K562 (cell line): ENCODE measurements around the gene KRT76. TPM values are rescaled to one million over a fixed set of nuclear protein-coding genes. Genes with fewer than 3 reads are reported as not detected.

ENCODE experiments used
- ATAC-seq: fragments of 200-7000 bp; cut with Tn5 transposase; 3 replicates; pipeline ENCODE4 v1.9.1; 2020; ENCODE audit warnings: moderate library complexity
- BruUV-seq: library from RNA; stranded (reverse); fragments of 400-500 nt; replicated peaks from 2 replicates; lab custom pipeline; 2021; lab: Mats Ljungman, UMichigan
- CTCF ChIA-PET: fragments of 300-600 bp; formaldehyde crosslinking; extraction: SDS; loops from one replicate; lab custom pipeline; 2021; ENCODE audit warnings: low intra/inter-chr PET ratio; lab: Yijun Ruan, JAX
- POLR2A ChIA-PET: fragments of 300-600, 350-650 bp; sonication (Branson Sonifier 250); formaldehyde crosslinking; extraction: SDS; loops from one replicate; lab custom pipeline; 2021; ENCODE audit warnings: antibody characterized with exemption, inconsistent platforms; lab: Yijun Ruan, JAX
- DNase-seq, 4 experiments: peaks; one replicate each; pipeline versions ENCODE4 v3.0.0 to v3.0.0-alpha.2; 2011 to 2018; ENCODE audit warnings: low spot score in 3 of 4, mixed read lengths in 3 of 4; ENCODE audit errors: extremely low read depth in 1 of 4
- FAIRE-seq: peaks from 2 replicates; lab custom pipeline; 2011; peaks lifted over from hg19 to GRCh38; lab: Jason Lieb, UNC
- H2AFZ ChIP-seq: 2 replicates; pipeline ENCODE4 v1.6.0; 2011; ENCODE audit warnings: low read depth, low read length, control low read depth, inconsistent platforms
- H3K27ac ChIP-seq: fragments of 200-600 bp; 3 replicates; pipeline ENCODE4 v1.8.0; 2011; ENCODE audit warnings: low read depth, mild to moderate bottlenecking, control low read depth, inconsistent platforms, low read length, moderate library complexity, mixed read lengths; ENCODE audit errors: extremely low read depth
- H3K27me3 ChIP-seq, 2 experiments: fragments of 300-600 bp in 1 of 2; 2 replicates in 1 of 2; 3 replicates in 1 of 2; pipeline versions ENCODE4 v1.6.0 to v1.8.0; 2011; ENCODE audit warnings: inconsistent platforms in 2 of 2, low read length in 2 of 2, mild to moderate bottlenecking in 1 of 2, mixed read lengths in 1 of 2, moderate library complexity in 1 of 2; ENCODE audit not compliant: control insufficient read depth in 2 of 2, insufficient read depth in 2 of 2
- H3K36me3 ChIP-seq: fragments of 300-600 bp; 3 replicates; pipeline ENCODE4 v1.8.0; 2011; ENCODE audit warnings: mild to moderate bottlenecking, low read length, inconsistent platforms; ENCODE audit not compliant: control insufficient read depth, insufficient read depth
- H3K4me1 ChIP-seq, 2 experiments: fragments of 200-600 bp in 1 of 2; replicated peaks in 1 of 2; 2 replicates in 1 of 2; 3 replicates in 1 of 2; pipeline versions ENCODE4 v1.5.1 to v1.8.0; 2011; ENCODE audit warnings: inconsistent platforms in 2 of 2, low read length in 2 of 2, mild to moderate bottlenecking in 1 of 2, mixed read lengths in 1 of 2, moderate library complexity in 1 of 2; ENCODE audit not compliant: control insufficient read depth in 2 of 2, insufficient read depth in 2 of 2
- H3K4me2 ChIP-seq: 2 replicates; pipeline ENCODE4 v1.6.1; 2011; ENCODE audit warnings: low read length, control low read depth, inconsistent platforms, mixed read lengths; ENCODE audit not compliant: insufficient read depth
- H3K4me3 ChIP-seq: fragments of 200-600 bp; sonication (generic), shearing (Covaris generic); 2 replicates; pipeline ENCODE4 v1.5.1; 2016; ENCODE audit warnings: control low read depth, inconsistent platforms
- H3K79me2 ChIP-seq: fragments of 200-600 bp; 3 replicates; pipeline ENCODE4 v1.8.0; 2011; ENCODE audit warnings: low read length, inconsistent platforms; ENCODE audit not compliant: control insufficient read depth, insufficient read depth
- H3K9ac ChIP-seq, 2 experiments: 2 replicates each; pipeline versions ENCODE4 v1.6.0 to v1.6.1; 2011; ENCODE audit warnings: low read depth in 2 of 2, low read length in 2 of 2, control low read depth in 1 of 2, inconsistent platforms in 1 of 2, mild to moderate bottlenecking in 1 of 2, mixed read lengths in 1 of 2; ENCODE audit not compliant: insufficient read depth in 1 of 2
- H3K9me1 ChIP-seq: one replicate; pipeline ENCODE4 v1.6.0; 2011; ENCODE audit warnings: inconsistent platforms, mild to moderate bottlenecking, low read length, moderate library complexity; ENCODE audit not compliant: control insufficient read depth, insufficient read depth
- H3K9me3 ChIP-seq: replicated peaks from 2 replicates; pipeline ENCODE4 v1.5.1; 2011; ENCODE audit warnings: low read depth, low read length, inconsistent platforms; ENCODE audit not compliant: control insufficient read depth, insufficient read depth
- H4K20me1 ChIP-seq: replicated peaks from 2 replicates; pipeline ENCODE4 v1.6.1; 2011; ENCODE audit warnings: low read length, inconsistent platforms, mixed read lengths; ENCODE audit not compliant: control insufficient read depth, insufficient read depth
- ARID2 ChIP-seq: fragments of 450-650 bp; IDR thresholded peaks from 2 replicates; pipeline ENCODE4 v1.6.1; 2017; ENCODE audit warnings: antibody characterized with exemption, mild to moderate bottlenecking
- C11orf30 ChIP-seq: fragments of 450-650 bp; IDR thresholded peaks from 2 replicates; pipeline ENCODE4 v1.6.1; 2016; ENCODE audit warnings: low read depth, mild to moderate bottlenecking
- CHD4 ChIP-seq: fragments of 200-600 bp; sonication (generic); IDR thresholded peaks from 3 replicates; pipeline ENCODE4 v1.6.1; 2012; ENCODE audit warnings: low read depth, mild to moderate bottlenecking, mixed read lengths, low read length, inconsistent platforms; ENCODE audit not compliant: insufficient read depth, insufficient replicate concordance, poor library complexity, severe bottlenecking
- FIP1L1 ChIP-seq: fragments of 200-400 bp; formaldehyde crosslinking; IDR thresholded peaks from 2 replicates; pipeline ENCODE4 v1.6.1; 2018; ENCODE audit warnings: mild to moderate bottlenecking, low read depth, low read length; ENCODE audit not compliant: poor library complexity, severe bottlenecking
- FOXP1 ChIP-seq: sonication (generic); formaldehyde crosslinking; IDR thresholded peaks from 2 replicates; pipeline ENCODE4 v1.8.0; 2022; ENCODE audit warnings: mild to moderate bottlenecking, missing genetic modification reagents
- MEF2A ChIP-seq: IDR thresholded peaks from 2 replicates; pipeline ENCODE4 v1.6.1; 2011; ENCODE audit warnings: low read depth, mild to moderate bottlenecking, low read length, moderate library complexity; ENCODE audit not compliant: control insufficient read depth
- SRF ChIP-seq, 2 experiments: fragments of 250-450, 450-650 bp in 1 of 2; sonication (Bioruptor Pico) in 1 of 2; sonication (generic) in 1 of 2; formaldehyde crosslinking; IDR thresholded peaks; 2 replicates each; pipeline versions ENCODE4 v1.5.0 to v1.5.1; 2020 to 2022; ENCODE audit warnings: mild to moderate bottlenecking in 1 of 2, missing genetic modification reagents in 1 of 2
- ZNF778 ChIP-seq: fragments of 450-650 bp; formaldehyde crosslinking; IDR thresholded peaks from 2 replicates; pipeline ENCODE4 v1.4.0; 2020; ENCODE audit warnings: mild to moderate bottlenecking, moderate library complexity
- WGBS: fragments of 100-300 bp; shearing (Covaris generic); methylation state at CpG from one replicate; pipeline ENCODE4 v1.1.6; 2016; ENCODE audit warnings: low coverage, mixed read lengths; ENCODE audit not compliant: insufficient coverage; ENCODE audit errors: missing lambda C conversion rate; 5-methylcytosine and 5-hydroxymethylcytosine counted together
- in situ Hi-C: fragments of 300-500 bp; cut with MboI; formaldehyde crosslinking; loops from 4 replicates; pipeline ENCODE4 v1.15.0; 2018; ENCODE audit warnings: inconsistent platforms, mixed read lengths
- intact Hi-C: fragments of 100-400 bp; cut with micrococcal nuclease; formaldehyde crosslinking; loops from 2 replicates; pipeline ENCODE4 v1.14.2; 2022
- polyA plus RNA-seq, 8 experiments: library from polyadenylated mRNA; depleted of rRNA in 4 of 8; stranded (reverse) in 5 of 8; unstranded in 3 of 8; fragments of >200 nt; fragmentation: Nextera tagmentation in 2 of 8; fragmentation: Illumina TruSeq in 1 of 8; extraction: Ambion mirVana in 2 of 8; extraction: Trizol in 1 of 8; gene quantifications; 2 replicates each; pipeline versions ENCODE4 v1.2.1 to v1.2.3, GENCODE V29; 2011 to 2014; ENCODE audit warnings: inconsistent platforms in 1 of 8, missing spikeins in 1 of 8
- total RNA-seq, 7 experiments: library from RNA; depleted of rRNA in 6 of 7; stranded (reverse); fragments of >200 nt in 6 of 7; fragmentation: Illumina TruSeq in 2 of 7; extraction: Trizol in 2 of 7; gene quantifications; 2 replicates each; pipeline versions ENCODE4 v1.2.1 to v1.2.3, GENCODE V29; 2011 to 2021; ENCODE audit warnings: low replicate concordance in 1 of 7
- TF ChIP-seq, protein P1 (sequence below): fragments of 450-650 bp; IDR thresholded peaks from 2 replicates; pipeline ENCODE4 v1.6.1; 2016; ENCODE audit warnings: antibody characterized with exemption
- TF ChIP-seq, protein P2 (sequence below): IDR thresholded peaks from 2 replicates; pipeline ENCODE4 v1.6.1; 2011; ENCODE audit warnings: borderline replicate concordance, low read depth, mild to moderate bottlenecking, moderate library complexity, low read length; ENCODE audit not compliant: insufficient read depth, poor library complexity, severe bottlenecking

KRT76 gene
- total and polyA plus RNA-seq, 9 of the 15 experiments (the other 6 are each of a cell fraction or from before 2014, with no cell fraction given), result not detected

DNA sequence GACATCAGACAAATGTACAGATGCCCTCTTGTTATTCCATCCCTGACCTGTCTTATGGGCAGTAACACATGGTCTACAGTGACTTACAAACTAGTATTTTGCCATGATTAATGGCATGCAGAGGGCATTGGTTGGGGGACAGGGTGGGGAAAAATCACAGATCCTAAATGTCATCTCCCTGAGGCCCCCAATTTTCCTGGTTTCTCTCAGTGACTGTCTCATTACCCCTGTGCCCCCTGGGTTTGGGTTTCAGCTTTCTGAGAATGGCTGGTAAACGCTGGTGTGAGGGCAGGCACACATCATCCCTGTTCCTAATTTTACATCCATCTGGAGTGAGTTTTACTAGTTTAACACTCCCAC lies 10.1 kb downstream of the KRT76 start:
- no peaks in the 10 kb centered on the region for H3K4me1 ChIP-seq
- 0% methylated on average over 1 of the region's 1 CpG for WGBS
- no peak overlapping the region for H3K4me2 ChIP-seq
- H3K9me3 ChIP-seq, result peaks cover under 1% of the 10 kb centered on the region; the same call in 1 of the 2 replicates
- no peaks in the 10 kb centered on the region for H3K9me1 ChIP-seq
- no peaks in the 10 kb centered on the region; the same call in 1 of the 2 replicates for H4K20me1 ChIP-seq
- no peak overlapping the region for H2AFZ ChIP-seq
- in situ Hi-C loops (no loop called here), intact Hi-C loops (no loop called here)
- no TSS peak for BruUV-seq
- no peak for FAIRE-seq
- no peak overlapping the region for H3K9ac ChIP-seq
- DNase-seq, result no peak
- H3K36me3 ChIP-seq, result no peaks in the 10 kb centered on the region
- H3K4me3 ChIP-seq, result no peak overlapping the region
- no peak for ATAC-seq
- ChIA-PET CTCF (interaction anchor here (0.6 kb wide), 1 partner anchor 74 kb away, joined by 3 read pairs; no protein-coding TSS in a partner anchor), POLR2A (no interaction called here)
- no peaks in the 10 kb centered on the region for H3K79me2 ChIP-seq
- H3K27ac ChIP-seq, result no peak overlapping the region
- TF ChIP-seq C11orf30 (no peak), SRF (CRISPR knock-in tag; IDR thresholded peaks at IDR 0.05) (no peak), ARID2 (no peak), MEF2A (no peak), ZNF778 (CRISPR knock-in tag) (no peak), FOXP1 (CRISPR knock-in tag) (no peak), FIP1L1 (no peak), CHD4 (no peak)
- TF ChIP-seq, protein P1, sequence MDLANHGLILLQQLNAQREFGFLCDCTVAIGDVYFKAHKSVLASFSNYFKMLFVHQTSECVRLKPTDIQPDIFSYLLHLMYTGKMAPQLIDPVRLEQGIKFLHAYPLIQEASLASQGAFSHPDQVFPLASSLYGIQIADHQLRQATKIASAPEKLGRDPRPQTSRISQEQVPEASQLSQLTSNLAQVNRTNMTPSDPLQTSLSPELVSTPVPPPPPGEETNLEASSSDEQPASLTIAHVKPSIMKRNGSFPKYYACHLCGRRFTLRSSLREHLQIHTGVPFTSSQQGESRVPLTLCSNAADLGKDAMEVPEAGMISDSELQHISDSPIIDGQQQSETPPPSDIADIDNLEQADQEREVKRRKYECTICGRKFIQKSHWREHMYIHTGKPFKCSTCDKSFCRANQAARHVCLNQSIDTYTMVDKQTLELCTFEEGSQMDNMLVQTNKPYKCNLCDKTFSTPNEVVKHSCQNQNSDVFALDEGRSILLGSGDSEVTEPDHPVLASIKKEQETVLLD, result no peak
- TF ChIP-seq, protein P2, sequence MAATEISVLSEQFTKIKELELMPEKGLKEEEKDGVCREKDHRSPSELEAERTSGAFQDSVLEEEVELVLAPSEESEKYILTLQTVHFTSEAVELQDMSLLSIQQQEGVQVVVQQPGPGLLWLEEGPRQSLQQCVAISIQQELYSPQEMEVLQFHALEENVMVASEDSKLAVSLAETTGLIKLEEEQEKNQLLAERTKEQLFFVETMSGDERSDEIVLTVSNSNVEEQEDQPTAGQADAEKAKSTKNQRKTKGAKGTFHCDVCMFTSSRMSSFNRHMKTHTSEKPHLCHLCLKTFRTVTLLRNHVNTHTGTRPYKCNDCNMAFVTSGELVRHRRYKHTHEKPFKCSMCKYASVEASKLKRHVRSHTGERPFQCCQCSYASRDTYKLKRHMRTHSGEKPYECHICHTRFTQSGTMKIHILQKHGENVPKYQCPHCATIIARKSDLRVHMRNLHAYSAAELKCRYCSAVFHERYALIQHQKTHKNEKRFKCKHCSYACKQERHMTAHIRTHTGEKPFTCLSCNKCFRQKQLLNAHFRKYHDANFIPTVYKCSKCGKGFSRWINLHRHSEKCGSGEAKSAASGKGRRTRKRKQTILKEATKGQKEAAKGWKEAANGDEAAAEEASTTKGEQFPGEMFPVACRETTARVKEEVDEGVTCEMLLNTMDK, result no peak
- H3K27me3 ChIP-seq, result peaks cover 14 to 28% of the 10 kb centered on the region in 2 experiments
